ENCODE data around the gene BTD.

Gene BTD

GRCh38 chr3:15601046-15601398 lies 523 bp upstream of the BTD start:
- TF ChIP-seq TAF1 (IDR thresholded peaks at IDR 0.05; ENCODE audit: borderline replicate concordance, insufficient read depth, low read length), result no peak
- no peak for TF ChIP-seq FOXP2 (optimal IDR thresholded peaks at IDR 0.05; ENCODE audit: borderline replicate concordance, extremely low read depth, extremely low read length, insufficient read depth)
- no peak for TF ChIP-seq POLR2AphosphoS5 (IDR thresholded peaks at IDR 0.05; ENCODE audit: low read depth, low read length)
- TF ChIP-seq SIN3A (IDR thresholded peaks at IDR 0.05; ENCODE audit: borderline replicate concordance, insufficient read depth, low read length), result no peak
- no peak for TF ChIP-seq REST (IDR thresholded peaks at IDR 0.05; ENCODE audit: insufficient read depth in 1 of 2, low read depth in 2 of 2, low read length in 2 of 2)

- TF ChIP-seq TAF1 (IDR thresholded peaks at IDR 0.05; ENCODE audit: borderline replicate concordance, insufficient read depth, low read length) (no peak), REST (IDR thresholded peaks at IDR 0.05; ENCODE audit: insufficient read depth in 1 of 2, low read depth in 2 of 2, low read length in 2 of 2) (no peak), SIN3A (IDR thresholded peaks at IDR 0.05; ENCODE audit: borderline replicate concordance, insufficient read depth, low read length) (no peak), FOXP2 (optimal IDR thresholded peaks at IDR 0.05; ENCODE audit: borderline replicate concordance, extremely low read depth, extremely low read length, insufficient read depth) (no peak), POLR2AphosphoS5 (IDR thresholded peaks at IDR 0.05; ENCODE audit: low read depth, low read length) (no peak)
Measured at GRCh38 chr3:15602146-15602536, 596 bp downstream of the BTD start.

GRCh38 chr3:15606434-15606891 lies 4.9 kb downstream of the BTD start:
- TF ChIP-seq REST (IDR thresholded peaks at IDR 0.05; ENCODE audit: insufficient read depth in 1 of 2, low read depth in 2 of 2, low read length in 2 of 2) (no peak), SIN3A (IDR thresholded peaks at IDR 0.05; ENCODE audit: borderline replicate concordance, insufficient read depth, low read length) (no peak), POLR2AphosphoS5 (IDR thresholded peaks at IDR 0.05; ENCODE audit: low read depth, low read length) (no peak), FOXP2 (optimal IDR thresholded peaks at IDR 0.05; ENCODE audit: borderline replicate concordance, extremely low read depth, extremely low read length, insufficient read depth) (no peak), TAF1 (IDR thresholded peaks at IDR 0.05; ENCODE audit: borderline replicate concordance, insufficient read depth, low read length) (no peak)

GRCh38 chr3:15610082-15610759 lies 8.7 kb downstream of the BTD start:
- no peak for TF ChIP-seq POLR2AphosphoS5 (IDR thresholded peaks at IDR 0.05; ENCODE audit: low read depth, low read length)
- TF ChIP-seq REST (IDR thresholded peaks at IDR 0.05; ENCODE audit: insufficient read depth in 1 of 2, low read depth in 2 of 2, low read length in 2 of 2), result no peak
- TF ChIP-seq FOXP2 (optimal IDR thresholded peaks at IDR 0.05; ENCODE audit: borderline replicate concordance, extremely low read depth, extremely low read length, insufficient read depth), result no peak
- TF ChIP-seq TAF1 (IDR thresholded peaks at IDR 0.05; ENCODE audit: borderline replicate concordance, insufficient read depth, low read length), result no peak
- TF ChIP-seq SIN3A (IDR thresholded peaks at IDR 0.05; ENCODE audit: borderline replicate concordance, insufficient read depth, low read length), result no peak
